NB4 (cell line): Measurements from ENCODE around the gene PDGFC.

Experiments
- MYC ChIP-seq: IDR thresholded peaks from 2 replicates; pipeline ENCODE4 v1.6.1; 2011; ENCODE audit warnings: low read depth, low read length
- TF ChIP-seq, protein P1 (sequence below): IDR thresholded peaks from one replicate; pipeline ENCODE4 v1.5.1; 2012; ENCODE audit warnings: low read depth, low read length
- TF ChIP-seq, protein P2 (sequence below): IDR thresholded peaks from 2 replicates; pipeline ENCODE4 v1.6.1; 2011; ENCODE audit warnings: low read depth, low read length

DNA sequence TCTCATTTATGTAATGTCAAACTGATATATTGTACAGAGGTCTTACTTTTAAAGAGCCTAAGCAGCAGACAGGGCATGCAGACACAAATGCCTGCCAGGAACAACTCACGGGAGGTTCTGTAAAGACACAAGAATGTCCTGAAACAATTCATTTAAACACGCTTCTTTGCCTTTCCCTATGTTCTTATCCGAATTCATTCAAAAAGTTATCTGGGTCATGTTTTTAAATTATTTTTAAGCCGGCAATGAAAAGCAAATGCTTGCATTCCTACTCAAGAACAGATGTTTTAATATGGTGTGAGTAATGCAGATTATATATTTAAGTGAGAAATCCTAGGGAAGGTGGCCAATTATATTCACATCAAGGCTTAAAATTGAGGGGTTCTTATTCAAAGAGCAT is 192.6 kb downstream of the PDGFC start:
- TF ChIP-seq, protein P1, sequence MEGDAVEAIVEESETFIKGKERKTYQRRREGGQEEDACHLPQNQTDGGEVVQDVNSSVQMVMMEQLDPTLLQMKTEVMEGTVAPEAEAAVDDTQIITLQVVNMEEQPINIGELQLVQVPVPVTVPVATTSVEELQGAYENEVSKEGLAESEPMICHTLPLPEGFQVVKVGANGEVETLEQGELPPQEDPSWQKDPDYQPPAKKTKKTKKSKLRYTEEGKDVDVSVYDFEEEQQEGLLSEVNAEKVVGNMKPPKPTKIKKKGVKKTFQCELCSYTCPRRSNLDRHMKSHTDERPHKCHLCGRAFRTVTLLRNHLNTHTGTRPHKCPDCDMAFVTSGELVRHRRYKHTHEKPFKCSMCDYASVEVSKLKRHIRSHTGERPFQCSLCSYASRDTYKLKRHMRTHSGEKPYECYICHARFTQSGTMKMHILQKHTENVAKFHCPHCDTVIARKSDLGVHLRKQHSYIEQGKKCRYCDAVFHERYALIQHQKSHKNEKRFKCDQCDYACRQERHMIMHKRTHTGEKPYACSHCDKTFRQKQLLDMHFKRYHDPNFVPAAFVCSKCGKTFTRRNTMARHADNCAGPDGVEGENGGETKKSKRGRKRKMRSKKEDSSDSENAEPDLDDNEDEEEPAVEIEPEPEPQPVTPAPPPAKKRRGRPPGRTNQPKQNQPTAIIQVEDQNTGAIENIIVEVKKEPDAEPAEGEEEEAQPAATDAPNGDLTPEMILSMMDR = no peak
- TF ChIP-seq MYC = no peak
- TF ChIP-seq, protein P2, sequence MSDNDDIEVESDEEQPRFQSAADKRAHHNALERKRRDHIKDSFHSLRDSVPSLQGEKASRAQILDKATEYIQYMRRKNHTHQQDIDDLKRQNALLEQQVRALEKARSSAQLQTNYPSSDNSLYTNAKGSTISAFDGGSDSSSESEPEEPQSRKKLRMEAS = no peak
